HL-60 (cell line): ENCODE data around the gene BCAR3.

ENCODE experiments used
- CTCF ChIP-seq: IDR thresholded peaks from one replicate; pipeline ENCODE4 v1.5.1; 2011; ENCODE audit warnings: low read length, control low read depth, inconsistent platforms; ENCODE audit not compliant: insufficient read depth
- GABPA ChIP-seq: IDR thresholded peaks from 2 replicates; pipeline ENCODE4 v1.6.1; 2012; ENCODE audit warnings: low read depth
- POLR2AphosphoS5 ChIP-seq: IDR thresholded peaks from 2 replicates; pipeline ENCODE4 v1.6.1; 2012; ENCODE audit warnings: low read depth
- REST ChIP-seq: IDR thresholded peaks from 2 replicates; pipeline ENCODE4 v1.6.1; 2012; ENCODE audit warnings: low read depth; ENCODE audit not compliant: insufficient replicate concordance

- no peak for TF ChIP-seq CTCF
- TF ChIP-seq POLR2AphosphoS5: no peak
- TF ChIP-seq GABPA: no peak
- TF ChIP-seq REST: no peak
These were observed 10.8 kb upstream of the BCAR3 start for GRCh38 chr1:93692451-93692861.
